Hematopoietic multipotent progenitor cell treated with erythropoietin and hydrocortisone succinate and interleukin-3 and kit ligand, for 4 days (in vitro differentiated cells): ENCODE measurements around the gene ACYP2.
A peak's percentile ranks its signal among the peaks of the same experiment; 100 is the strongest.
"Not testable (repeated sequence)": the region's sequence is repeated elsewhere in the genome, so short reads cannot be mapped to it uniquely, and the experiment has no call there.

ENCODE experiments used
- DNase-seq: peaks from one replicate; pipeline ENCODE4 v3.0.0-alpha.2; 2015

The ACYP2 gene

DNA sequence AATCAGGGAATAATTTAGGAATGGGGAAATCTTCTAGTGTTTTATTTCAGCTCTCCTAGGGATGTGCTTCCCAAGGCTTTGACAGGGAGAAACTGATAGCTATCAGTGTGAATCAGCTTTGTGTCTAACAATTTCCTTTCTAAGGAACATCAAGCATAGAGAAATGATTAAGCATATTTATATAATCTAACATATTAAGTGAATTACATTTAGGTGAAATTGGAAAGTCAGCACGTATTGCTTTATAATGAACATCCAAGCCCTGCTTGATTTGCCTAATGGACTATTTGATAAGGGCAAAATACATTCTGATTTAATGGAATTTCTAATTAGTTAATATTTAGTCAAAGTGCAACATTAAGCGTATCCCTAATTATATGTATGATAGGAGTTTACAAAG is 160.1 kb downstream of the ACYP2 start:
- DNase-seq = no peak

DNA sequence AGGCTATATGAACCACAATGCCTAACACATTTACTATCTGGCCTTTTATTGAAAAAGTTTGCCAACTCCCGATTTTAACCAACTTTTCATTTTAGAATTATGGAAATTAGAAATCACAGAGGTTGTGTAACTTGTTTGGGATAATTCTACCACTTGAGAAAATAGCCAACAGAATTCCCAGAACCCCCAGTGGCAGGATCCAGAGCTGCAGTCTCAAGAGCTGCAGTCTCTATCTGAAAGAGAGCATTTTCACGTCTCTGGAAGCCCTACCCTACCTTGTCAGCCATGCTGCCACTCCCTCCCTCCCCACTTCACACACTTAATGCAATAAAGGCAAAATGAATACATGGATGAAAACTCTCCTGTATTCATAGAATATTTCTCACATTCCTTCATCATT is 164.0 kb downstream of the ACYP2 start:
- DNase-seq = no peak

DNA sequence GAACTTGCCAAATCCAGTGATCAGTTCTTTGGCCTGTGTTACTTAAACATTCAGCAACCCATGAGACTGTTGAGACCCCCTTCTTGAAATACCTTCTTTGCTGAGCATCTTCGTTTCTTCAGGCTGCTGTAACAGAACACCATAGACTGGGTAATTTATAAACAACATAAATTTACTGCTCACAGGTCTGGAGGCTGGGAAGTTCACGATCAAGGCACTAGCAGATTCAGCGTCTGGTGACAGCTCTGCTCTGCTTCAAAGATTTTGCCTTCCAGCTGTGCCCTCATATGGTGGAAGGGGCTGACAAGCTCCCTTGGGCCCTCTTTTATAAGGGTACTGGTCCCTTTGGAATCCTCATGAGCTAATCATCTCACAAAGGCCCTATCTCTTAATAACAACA is 169.4 kb downstream of the ACYP2 start:
- no peak for DNase-seq

DNA sequence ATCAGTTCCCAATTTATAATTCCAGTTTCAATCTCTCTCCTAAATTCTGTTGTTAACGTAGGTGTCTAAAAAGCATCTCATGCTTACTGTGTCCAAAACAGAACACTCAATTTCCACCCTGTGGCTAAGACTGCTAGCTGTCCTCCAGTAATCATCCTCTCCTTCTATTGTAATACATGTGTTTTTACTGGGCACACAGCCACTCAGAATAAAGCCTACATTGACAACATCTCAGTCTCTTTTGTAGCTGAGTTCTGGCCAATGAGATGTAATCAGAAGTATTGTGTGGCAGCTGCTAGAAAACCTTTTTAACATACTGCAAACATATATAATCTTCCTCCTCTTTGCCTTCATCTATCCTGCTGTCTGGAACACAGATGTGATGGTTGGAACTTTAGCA is 170.0 kb downstream of the ACYP2 start:
- DNase-seq = no peak

DNA sequence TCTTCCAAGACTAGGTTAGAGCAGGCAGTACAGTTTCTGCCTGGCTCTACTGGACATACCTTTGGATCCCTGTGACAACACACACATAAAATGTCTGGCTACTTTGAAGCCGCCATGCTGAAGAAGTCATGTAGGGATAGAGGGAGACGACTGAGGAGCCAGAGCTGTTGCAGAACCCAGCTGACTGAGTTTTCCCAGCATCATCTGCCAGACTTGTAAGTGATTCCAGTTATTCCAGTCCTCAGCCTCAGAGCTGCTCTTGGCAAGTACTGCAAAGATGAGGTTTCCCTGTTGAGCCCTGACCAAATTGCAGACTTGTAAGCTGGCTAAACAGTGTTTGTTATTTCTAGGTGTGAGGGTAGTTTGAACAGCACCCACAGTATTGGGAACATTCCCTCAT is 172.1 kb downstream of the ACYP2 start:
- DNase-seq = no peak

DNA sequence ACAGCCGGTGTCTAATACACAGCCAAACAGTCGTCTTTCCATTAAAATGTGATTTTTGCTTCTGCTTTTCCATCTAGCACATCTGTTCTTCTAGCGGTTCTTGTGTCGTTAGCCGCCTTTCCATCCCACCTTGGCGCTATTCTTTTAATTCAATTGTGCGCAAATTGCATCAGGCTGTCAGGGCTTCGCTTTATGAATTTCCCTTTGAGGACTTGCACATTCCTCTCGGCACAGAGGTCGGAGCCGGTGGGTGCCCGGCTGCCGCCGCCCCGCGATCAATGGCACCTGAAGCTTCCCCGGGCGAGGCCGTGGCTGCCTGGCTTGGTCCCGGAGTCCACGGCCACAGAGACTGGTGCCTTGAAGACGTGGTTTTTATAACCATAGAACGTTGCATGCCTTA is 174.5 kb downstream of the ACYP2 start:
- no peak for DNase-seq

DNA sequence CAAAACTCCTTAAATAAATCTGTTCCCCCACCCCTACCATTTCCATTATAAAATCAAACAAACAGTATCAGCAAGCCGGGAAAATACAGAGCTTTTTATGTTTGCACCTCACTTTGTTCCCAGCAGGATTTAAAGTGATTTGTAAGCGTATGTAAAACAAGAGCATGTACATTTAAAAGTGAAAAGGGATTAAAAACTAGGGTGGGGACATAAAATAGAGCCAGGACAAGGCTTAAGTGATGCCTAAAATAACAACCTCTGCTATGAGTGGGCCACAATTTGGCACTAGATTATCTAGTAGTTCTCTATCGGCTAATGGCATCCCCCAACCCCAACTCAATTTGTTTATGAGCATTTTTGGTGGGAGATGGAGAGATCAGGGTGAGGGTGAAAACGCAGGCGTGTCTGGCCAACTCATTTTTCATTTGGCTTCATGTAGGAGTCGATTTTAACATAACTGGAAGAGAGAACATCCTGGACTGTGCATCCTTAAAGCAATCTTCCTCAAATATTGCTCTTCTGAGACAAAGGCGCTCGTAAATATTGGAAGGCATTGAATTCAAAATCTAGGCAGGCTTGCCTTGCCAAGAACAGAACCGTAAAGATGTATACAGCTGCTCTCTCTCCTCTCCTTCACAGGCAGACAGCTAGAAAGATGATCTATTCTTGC is 175.1 kb downstream of the ACYP2 start:
- no peak for DNase-seq

DNA sequence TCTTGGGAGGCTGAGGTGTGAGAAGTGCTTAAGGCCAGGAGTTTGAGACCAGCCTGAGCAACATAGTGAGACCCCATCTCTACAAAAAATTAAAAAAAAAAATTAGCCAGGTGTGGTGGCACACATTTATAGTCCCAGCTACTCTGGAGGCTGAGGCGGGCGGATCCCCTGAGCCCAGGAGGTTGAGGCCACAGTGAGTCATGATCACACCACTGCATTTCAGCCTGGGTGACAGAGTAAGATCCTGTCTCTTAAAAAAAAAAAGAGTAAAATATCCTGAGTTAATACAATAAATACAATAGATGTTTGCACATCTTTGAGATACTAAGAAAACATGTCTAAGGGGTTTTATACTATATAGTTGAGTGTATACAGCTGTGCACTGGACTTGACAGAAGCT is 179.2 kb downstream of the ACYP2 start:
- DNase-seq = not testable (repeated sequence)

DNA sequence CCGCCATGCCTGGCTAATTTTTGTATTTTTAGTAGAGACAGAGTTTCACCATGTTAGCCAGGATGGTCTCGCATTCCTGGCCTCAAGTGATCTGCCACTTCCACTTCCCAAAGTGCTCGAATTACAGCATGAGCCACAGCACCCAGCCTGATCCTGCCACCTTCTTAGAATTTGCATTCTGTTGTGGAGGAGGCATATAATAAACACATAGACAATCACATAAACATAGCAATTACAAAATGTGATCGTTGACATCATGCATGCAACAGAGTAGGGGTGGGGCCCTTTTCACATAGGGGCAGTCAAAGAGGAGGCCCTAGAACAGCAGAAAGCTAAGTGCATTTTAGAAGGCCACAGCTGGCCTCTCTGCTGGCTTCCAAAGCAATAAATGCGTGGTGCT is 180.5 kb downstream of the ACYP2 start:
- no peak for DNase-seq

DNA sequence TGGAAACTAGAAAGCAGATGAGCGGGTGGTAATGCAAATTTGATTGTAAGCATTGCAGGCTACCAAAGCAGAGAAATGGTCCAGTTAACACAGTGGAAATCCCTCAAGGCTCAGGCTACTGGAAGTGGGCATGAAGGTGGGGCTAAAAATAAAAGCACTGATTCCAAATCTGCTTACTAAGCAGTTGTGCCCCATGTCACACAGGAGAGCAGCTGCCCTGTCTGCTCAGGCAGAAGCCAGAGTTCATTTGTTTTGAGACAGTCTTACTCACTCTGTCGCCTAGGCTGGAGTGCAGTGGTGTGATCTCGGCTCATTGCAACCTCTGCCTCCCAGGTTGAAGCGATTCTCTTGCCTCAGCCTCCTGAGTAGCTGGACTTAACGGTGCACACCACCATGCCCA is 183.1 kb downstream of the ACYP2 start:
- no peak for DNase-seq

DNA sequence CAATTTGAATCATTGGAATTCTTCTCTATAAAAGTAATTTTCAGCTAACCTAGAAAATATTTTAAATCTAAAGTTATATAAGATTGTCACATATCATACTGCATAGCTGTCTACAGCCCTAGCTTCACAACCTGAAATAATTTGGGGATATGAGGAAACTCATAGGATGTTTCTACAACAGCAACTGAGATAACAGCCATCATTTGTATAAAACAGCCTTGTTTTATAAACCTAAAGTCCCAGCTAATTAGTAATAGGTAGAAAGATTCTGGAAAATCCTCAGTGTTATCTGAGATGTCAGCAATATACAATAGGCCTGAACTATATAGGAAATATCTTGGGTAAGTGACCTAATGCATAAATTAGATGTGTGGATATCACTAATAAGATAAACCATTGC is 188.2 kb downstream of the ACYP2 start:
- no peak for DNase-seq

DNA sequence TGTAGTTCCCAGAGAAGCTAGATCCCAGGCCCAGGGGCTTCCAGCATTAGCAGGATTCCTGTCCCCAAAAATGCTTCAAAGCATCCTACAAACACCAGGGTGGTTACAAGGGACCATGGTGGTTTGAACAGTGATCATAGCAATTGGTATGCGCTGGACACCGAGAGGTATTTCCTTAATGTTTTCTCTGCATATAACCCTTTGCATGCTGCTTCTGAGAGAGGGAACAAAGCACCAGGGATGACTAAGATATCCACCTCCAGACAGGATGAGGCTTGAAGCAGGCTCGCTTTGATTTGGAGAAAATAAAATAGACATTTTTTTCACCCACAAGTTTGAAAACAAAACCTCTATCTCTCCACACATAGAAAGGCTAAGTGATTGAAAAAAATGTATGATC is 191.1 kb downstream of the ACYP2 start:
- DNase-seq = no peak

DNA sequence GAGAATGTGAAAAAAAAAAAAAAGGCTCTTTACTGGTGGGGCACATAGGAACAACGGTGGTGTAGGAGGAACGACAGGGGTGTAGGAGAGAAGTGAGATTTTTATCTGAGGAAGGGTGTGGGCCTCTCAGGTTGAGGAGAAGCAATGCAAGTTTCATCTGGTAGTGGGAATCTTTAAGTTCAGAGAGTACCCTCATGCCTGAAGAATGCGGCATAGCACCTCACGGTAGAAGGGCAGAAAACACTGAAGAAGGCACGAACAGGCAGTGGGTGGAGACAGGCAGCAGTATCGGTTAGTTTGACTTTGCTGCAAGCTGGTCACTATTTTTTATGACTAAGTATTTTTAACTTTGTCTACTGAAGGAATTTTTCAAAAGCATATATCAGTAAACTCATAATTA is 192.8 kb downstream of the ACYP2 start:
- DNase-seq = no peak

DNA sequence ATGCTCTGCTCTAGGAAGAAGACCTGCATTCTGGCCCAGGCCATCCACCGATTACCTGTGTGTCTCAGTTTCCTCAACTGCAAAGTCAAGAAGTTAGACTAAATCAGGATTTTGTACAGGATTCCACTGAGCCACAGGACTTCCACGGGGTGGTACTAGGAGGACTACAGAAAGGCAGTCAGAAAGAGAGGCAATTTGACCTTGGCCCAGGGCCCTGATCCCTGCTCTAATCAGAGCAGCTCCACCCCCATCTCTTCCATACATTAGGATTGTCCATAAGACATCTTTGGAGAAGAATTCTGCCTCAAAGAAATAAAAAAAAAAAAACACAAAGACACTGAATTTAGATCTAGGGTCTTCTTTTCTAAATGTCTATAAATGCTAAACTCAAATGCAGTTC is 193.4 kb downstream of the ACYP2 start:
- no peak for DNase-seq

DNA sequence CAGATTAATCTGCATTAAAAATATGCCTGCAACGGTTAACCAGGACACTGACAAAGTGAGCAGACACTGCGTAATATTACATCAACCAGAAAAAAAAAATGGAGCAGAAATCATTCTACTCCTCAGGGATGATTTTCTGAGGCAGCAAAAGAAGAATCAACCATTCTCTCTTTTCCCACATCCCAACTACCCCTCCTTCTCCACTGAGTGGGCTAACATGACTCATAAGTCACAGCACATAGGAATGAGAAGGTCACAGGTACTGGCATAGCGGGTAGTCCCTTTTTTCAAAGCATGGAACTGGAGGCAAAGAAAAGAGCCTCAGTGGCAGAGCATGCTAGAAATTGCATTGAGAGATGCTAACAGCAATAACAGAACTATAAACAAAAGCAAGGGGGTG is 194.9 kb downstream of the ACYP2 start:
- DNase-seq = no peak

DNA sequence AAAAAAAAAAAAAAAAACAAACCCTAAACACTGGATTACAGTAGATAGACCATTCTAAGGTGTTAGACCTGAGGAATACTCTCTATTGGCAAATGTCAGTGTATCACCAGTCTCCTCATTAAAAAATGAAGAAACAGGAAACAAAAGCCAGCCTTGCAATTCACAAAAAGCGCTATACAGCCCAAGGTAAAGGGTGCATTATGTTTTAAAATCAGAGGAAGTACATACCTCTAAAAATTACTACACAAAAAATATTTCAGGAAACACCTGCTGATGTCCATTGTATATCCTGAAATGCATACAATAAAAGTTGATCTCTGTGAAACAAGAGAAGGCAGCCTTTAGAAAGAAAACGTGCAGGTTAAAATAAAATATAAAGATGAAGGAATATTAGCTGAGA is 195.5 kb downstream of the ACYP2 start:
- DNase-seq = peak; percentile 7

DNA sequence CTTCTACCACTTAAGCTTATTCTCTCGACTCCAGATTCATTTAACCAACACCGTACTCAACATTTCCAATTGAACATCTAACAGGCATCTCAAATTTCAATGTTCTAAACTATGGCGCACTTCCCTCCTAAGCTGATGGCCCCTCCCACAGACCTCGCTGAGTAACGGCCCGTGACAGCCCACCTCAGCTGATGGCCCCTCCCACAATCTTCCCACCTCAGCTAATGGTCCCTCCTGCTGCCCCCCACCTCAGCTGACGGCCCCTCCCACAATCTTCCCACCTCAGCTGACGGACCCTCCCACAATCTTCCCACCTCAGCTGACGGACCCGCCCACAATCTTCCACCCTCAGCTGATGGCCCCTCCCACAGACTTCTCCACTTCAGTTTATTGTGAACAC is 197.7 kb downstream of the ACYP2 start:
- no peak for DNase-seq

DNA sequence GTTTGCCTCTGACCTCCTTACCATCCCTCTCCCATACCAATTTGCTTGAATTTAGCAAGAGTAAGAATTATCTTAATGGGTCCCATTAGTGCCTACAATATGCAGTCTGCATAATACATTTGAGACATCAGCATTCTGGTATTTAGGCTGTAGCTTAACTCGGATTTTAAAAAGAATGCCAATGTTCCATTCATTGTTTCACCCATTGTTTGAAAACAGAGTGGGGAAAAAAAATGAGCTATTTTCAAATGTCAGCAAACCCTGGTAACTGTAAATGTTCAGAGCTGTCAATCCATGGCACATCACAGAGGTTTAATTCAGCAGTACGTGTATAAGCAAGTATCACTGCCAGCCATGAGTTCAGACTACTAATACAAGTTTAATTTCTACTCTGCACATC is 202.6 kb downstream of the ACYP2 start:
- DNase-seq = no peak

DNA sequence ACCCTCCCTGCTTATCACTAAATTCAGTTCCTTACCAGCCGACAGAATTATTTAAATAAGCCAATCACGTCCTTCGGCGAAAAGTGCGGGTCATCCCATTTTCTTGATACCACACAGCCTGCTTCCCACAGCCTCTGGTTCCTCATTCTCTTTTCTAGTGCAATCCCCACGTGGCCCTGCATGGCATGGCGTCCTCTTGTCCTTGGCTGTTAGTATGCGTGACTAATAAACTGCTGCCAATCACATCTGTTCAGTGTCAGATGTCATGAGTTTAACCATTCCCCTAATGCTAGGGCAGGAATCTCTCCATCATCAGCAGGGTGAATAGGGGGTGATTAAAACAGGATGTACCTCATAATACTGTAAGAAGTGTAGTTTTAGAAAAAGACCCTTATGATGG is 203.4 kb downstream of the ACYP2 start:
- DNase-seq = no peak

DNA sequence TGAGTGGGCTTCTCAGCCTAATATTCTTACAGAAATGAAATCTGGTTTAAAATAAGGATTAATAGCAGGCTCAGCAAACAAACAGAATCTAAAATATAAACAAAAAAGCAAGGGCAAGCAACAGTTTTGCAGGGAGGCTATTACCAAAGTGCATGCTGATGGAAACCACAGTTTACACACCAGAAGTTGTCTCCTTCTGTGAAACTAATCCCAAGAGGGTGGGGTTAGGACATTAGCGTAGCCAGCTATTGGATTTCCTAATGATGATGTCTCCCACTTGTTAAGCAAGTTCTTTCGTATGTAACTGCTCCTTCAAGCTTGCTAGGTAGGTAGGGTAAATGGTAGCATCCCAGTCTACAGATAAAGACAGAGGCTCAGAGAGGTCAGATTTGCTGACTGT is 205.6 kb downstream of the ACYP2 start:
- no peak for DNase-seq

DNA sequence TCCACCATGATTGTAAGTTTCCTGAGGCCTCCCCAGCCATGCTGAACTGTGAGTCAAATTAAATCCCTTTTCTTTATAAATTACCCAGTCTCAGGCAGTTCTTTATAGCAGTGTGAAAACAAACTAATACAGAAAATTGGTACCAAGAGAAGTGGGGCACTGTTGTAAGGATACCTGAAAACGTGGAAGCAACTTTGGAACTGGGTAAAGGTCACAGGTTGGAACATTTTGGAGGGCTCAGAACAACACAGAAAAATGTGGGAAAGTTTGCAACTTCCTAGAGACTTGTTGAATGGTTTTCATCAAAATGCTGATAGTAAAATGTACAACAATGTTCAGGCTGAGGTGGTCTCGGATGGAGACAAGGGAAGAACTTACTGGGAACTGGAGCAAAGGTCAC is 209.1 kb downstream of the ACYP2 start:
- not testable (repeated sequence) for DNase-seq

DNA sequence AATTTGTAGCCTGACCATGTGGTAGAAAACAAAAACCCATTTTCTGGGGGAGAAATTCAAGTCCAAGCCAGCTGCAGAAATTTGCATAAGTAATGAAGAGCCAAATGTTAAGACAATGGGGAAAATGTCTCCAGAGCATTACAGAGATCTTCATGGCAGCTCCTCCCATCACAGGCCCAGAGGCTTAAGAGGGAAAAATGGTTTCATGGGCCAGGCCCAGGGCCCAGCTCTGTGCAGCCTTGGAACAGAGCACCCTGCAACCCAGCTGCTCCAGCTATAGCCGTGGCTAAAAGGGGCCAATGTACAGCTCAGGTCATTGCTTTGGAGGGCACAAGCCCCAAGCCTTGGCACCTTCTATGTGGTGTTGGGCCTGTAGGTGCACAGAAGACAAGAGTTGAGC is 209.7 kb downstream of the ACYP2 start:
- DNase-seq = no peak

DNA sequence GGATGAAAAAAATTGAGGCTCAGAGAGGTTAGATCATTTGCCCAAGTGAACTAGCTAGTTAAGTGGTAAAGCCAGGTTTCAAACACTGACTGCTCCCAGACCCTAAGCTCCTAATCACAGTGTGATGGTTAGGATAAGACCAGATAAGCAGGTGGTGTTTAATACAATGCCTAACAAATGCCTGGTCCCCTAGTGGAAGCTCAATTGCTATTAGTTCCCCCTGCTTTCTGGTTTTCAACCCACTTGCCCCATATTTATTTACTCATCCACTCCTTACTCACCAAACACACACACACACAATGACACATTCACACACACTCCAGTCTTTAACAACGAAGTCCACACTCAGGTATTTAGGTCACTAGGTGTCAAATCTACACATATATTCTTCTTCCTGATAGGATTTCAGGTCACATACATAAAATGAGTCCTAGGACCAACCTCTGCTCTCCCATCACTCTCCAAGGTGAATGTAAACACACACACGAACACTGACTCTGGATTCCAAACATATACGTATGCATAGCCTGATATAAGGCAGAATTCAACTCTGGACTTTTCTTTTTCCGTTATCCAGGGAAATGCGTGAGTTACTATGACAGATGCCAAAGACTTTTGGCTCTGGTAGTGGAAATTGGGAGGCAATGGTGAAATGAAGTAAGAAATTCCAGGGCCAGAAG is 214.2 kb downstream of the ACYP2 start:
- peak; percentile 12 for DNase-seq

DNA sequence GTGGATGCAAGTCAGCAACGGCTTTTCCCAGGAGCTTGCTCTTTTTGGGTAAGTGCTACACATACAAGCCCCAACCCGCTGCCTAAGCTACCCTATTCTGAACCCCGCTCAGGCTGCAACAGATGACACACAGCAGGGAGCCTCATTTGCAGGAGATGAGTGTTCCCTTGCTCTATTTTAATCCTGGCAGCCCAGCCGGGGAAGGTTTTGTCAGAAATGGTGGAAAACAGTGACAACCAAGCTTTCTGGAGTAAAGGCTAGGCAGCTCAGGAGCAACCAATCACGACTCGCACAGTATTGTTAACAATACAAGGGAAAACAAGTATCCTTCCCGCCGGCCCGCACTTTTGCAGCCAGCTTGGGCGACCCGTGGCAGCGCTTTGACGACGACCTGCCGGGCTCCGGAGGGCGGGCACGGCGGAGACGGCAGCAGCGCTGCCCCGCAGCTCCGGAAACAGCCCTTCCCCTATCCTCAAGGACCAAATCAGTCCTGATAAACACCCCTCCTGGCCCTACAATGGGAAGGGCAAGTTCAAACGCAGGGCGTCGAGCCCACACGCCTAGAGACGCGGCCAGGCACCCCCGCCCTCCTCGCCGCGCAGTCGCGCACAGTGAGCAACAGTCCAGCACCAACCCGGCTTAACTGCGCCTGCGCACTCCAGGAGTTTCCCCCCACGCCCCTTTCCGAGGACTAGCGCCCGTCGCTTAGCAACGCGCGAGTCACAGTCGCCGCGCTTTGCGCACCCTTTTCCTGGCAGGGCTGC is 214.9 kb downstream of the ACYP2 start:
- peak; percentile 97 for DNase-seq
